GM18909 (cell line): ENCODE results near the gene RPL38.

Experiments
- ATAC-seq: cut with Tn5 transposase; IDR thresholded peaks from one replicate; pipeline ENCODE4 v1.9.1; 2021; ENCODE audit warnings: mild to moderate bottlenecking; ENCODE audit not compliant: unreplicated experiment, poor library complexity

The RPL38 gene

DNA sequence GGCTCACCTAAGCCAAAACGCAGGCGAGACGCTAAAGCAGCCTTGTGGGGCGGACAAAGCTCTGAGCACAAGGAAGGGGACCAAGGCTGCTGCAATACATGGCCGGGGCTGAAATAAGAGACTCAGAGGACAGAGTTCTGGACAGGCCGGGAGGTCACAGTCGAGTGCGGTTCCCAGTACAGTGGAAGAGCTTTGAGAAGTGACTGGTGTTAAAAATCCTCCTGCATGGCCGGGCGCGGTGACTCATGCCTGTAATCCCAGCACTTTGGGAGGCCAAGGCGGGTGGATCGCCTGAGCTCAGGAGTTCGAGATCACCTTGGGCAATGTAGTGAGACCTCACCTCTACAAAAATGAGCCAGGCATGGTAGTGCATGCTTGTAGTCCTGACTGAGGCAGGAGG lies 20.4 kb downstream of the RPL38 start:
- ATAC-seq = no peak

DNA sequence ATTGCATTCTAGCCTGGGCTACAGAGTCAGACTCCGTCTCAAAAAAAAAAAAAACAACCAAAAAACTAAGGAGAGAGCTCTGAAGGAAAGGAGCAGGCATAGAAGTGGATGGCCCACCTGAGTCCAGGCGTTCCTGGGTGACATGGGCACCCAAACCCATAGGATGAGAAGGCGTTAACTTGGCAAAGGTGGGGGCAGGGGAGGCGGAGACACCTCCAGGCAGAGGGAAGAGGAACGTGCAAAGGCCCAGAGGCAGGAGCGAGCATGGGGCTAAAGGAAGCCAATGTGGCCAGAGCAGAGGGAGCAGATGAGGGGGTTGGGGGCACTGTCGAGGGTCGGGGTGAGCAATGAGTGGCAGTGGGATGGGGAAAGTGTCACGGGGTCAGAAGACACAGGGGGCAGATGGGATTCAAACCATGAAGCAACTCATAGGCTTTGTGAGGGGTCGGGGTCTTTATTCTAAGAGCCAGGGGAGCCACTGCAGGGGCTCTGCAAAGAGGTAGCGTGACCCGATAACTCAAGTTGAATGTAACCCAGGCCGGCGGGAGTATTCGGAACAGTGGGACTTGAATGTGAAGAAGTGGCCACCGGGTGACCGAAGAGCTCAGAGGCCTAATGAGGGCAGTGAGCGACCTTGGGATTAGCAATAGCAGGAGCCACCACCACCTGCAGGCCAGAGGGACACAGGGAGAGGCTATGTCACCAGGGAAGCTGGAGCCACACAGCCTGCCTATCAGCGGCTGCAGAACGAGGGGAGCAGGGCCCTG lies 21.7 kb downstream of the RPL38 start:
- no peak for ATAC-seq

DNA sequence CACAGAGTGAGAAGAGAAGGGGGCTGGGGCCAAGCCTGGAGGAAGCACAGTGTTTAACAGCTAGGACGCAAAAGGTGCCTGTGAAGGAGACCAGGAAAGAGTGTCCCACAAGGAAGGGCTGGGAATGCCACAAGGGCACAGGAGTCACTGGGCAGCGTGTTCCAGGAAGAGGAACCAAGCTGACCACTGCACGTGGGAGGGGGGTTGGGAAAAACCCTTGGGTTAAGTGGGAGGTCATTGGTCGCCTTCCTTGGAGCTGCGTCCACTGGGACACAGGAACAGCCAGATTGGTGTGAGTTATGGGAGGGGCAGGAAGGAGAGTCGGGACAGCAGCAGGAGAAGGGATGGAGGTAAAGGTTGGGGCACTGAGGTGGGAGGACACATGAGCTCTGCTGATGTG lies 22.8 kb downstream of the RPL38 start:
- no peak for ATAC-seq

DNA sequence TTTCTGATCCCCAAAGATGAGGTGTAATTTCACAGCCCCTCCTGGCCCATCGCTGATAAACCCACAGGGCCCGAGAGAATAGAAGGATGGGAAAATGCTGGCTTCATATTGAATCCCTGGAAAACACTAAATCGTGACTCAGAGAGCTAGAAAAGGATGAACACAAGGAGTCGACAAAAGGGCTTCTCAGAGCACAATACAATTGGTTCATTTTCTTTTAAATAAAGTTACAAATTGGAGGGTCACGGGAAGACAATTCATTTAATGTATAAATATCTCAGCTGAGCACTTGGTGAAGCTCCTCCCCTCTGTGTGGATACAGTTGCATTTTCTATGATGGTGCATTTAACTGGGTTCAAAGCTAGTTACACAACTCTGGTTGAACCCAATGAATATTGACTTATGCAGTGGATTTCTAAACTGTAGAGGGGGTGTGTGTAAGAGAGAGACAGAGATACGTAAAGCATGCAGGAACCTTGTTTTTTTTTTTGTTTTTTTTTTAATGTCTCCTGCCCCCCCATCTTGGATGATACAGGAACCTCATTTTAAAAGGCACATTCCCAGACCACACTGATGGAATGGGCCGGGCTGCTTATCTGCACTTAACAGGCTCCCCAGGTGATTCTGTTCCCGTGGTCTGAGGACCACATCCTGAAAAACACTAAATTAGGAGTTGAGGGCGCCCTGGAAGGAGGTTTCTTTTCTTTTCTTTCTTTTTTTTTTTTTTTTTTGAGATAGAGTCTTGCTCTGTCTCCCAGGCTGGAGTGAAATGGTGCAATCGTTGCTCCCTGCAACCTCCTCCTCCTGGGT lies 24.0 kb downstream of the RPL38 start:
- no peak for ATAC-seq

DNA sequence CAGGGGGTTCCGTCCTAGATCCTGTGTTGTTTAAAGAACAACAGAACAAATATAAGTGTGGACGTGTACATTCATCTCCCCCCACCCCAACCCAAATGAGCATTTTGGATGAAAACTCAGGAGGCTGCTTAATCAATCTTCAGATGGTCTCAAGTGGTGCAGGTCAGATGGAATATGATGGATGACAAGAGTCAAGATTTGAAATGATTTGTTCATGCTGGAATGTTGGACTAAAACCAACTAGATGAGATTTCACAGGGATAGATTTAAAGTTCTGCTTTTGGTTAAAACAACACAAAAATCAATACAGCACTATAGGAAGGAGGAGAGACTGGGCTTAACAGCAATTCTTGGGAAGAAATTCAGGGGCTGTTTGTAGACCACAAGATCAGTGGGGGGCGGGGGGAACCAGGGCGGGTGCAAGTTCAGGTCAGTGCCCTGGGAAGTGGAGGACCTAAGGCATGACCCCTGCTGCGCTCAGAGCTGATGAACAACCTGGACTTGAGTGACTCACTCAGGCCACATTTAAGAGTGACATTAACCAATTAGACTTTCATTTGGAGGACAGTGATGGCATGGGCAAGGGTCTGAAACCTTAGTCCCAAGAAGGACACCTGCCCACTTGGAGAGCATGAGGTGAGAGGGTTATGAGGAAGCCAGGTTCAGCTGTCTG lies 25.0 kb downstream of the RPL38 start:
- ATAC-seq = no peak

DNA sequence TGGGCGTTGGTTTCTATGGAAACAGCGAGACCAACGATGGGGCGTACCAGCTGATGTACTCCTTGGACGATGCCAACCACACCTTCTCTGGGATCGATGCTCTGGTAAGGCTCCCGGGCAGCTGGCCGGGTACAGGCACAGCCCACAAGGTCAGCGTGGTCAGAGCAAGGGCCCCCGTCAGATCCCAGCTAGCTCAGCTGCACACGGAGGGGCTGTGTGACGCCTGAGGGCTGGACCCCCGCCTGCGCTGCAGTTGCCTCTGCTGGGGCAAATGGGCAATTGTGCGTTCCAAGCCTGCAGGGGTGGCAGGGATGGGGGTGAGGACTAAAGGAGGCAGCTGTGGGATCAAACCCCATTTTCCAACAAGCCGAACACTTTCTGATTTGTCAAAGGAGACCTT lies 27.4 kb downstream of the RPL38 start:
- ATAC-seq = no peak

DNA sequence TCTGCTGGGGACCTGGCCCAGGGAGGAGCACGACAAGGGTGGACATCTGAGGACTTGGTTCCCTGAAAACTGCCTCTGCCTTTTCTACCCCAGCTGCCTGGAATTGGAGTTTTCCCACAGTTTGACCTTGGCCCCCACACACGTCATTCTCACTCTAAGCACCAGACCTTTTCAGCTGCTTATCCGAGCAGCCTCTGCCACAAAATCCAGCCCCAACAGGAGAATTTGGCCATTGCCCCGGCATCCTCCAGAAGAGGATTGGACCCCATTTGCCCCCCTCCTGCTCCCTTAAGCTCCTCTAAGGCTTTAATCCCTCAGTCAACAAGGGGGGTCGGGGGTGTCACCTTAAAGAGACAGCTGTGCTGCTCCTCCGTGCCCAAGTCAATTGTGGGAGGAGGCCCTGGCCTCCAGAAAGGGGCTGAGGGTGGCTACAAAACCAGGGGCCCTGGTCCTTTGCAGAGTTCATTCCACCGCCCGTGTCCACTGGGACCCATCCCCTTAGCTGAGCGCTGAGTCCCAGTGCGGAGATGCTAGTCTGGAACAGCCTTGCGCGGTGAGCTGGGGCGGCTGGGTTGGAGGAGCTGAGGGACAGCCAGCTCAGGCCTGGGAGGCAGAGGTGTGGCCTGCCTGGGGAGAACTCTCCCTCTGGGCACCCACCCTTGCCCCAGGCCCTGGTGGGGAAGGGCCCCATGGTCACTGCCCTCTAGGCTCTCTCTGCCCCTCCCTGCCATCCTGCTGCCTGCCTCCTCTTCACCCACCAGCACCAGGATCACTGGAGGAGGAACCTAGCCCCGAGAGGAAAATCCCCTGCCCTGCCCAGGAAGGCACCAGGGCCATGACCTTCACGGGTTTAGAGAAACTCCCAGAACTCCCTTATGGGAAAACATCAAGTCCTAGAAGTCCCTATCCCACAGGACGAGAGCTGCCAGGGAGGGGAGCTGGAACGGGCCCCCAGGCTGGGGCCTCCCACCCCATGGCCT lies 28.7 kb downstream of the RPL38 start:
- no peak for ATAC-seq

DNA sequence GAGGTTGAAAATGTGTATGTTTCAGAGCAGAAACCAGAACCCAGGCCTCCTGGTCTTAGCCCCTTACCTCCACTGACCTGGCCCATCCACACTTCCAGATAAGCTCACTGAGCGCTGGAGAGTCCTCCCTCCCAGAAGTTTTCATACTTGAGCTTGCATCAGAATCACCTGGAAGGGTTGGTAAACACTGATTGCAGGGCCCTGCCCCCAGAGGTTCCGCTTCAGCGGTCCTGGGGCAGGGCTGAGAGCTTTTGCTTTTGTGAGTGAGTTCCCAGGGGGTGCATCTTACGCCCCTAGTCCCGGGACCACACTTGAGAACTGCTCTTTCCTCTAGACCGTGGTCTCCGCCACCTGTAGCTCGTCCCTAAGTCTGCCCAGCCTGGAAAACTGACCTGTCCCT lies 30.5 kb downstream of the RPL38 start:
- no peak for ATAC-seq

DNA sequence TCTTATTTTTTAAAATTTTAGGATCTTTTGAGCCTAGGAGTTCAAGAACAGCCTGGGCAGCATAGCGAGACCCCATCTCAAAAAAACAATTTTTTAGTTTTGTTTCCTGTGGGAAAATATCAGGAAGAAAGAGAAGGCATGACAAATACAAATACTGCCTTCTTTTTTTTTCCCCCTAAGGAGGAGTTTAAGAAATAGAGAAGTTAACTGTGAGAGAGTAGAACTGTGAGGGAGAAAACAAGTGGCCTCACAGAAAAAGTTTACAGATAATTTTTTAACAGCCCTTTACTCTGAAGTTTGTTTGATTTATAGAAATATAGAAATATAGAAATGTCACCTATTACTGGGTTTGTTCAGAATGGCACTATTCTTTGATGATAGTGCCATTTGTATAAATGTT lies 31.0 kb downstream of the RPL38 start:
- no peak for ATAC-seq

DNA sequence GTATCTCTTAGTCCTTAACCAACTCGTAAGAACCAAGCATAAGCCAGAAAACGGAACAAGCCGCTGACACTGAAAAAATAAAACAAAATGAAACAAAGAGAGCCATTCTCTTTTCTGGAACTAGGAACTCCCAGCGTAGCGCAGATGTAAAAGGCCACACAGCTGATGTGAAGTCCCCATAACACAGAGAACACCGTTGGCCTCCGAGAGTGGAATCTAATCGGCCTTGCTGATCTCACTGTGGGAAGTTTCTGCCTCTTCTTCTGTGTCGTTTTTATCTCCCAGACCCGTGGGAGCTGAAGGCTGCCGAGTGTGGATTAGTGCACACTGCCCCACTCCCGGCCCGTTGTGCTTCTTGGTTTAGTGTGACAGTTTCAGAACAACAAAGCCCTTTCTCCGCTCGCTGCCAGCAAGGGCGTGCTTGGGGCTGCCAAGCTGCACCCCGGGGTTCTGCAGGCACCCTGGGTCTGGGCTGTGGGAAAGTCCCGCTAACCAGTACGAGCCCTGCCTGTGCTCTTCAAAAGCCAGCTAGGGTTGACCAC lies 31.6 kb downstream of the RPL38 start:
- no peak for ATAC-seq

DNA sequence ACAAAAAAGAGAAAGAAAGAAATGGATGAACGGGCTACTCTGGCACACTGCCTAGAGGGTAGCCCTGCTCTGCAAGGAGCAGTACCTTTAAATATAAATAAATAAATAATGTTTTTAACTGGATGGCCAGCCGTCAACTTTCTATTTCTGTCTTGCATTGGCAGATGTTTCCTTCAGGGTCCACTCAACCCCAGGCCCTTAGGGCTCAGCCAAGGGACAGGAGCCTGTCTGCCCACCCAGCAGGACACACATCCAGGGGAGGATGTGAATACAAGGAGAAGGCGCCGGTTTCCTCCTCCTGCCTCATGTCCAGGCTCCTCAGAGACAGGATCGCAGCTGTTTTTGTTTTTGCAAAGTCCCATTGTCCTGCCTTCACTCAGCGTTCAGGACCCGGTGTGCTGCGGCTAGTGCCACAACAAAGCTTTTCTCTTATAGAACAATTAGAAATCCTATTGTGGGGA lies 32.5 kb downstream of the RPL38 start:
- no peak for ATAC-seq

DNA sequence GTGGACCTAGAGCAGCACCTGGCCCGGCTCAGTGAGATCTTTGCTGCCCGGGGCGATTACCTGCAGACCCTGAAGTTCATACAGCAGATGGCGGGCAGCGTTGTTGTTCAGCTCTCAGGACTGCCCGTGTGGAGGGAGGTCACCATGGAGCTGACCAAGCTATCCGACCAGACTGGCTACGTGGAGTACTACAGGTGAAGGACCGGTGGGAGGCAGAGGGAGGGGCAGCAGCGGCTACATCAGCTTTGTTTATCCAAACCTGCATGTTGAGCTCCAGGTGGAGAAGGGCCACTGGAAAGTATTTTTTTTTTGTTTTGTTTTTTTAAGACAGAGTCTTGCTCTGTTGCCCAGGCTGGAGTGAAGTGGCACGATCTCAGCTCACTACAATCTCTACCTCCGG lies 33.8 kb downstream of the RPL38 start:
- ATAC-seq = no peak

DNA sequence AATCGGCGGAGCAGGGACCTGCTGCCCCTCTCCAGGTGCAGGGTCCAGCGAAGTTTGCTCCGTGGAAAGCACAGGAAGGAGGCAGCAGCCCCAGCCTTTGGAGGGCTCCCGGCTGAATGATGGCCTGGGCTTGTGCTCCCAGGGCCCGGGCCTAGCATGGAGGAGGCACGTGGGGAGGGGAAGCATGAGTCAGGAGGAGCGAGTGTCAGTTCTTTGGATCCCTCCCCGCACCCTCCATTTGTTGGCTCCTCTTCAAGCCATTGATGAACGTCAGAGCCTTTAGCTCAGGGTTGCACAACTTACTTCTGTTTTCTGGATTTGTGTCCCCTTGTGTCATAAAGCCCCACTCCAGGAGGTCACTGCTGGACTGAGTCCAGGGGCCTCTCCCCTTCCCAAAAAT lies 35.7 kb downstream of the RPL38 start:
- no peak for ATAC-seq

DNA sequence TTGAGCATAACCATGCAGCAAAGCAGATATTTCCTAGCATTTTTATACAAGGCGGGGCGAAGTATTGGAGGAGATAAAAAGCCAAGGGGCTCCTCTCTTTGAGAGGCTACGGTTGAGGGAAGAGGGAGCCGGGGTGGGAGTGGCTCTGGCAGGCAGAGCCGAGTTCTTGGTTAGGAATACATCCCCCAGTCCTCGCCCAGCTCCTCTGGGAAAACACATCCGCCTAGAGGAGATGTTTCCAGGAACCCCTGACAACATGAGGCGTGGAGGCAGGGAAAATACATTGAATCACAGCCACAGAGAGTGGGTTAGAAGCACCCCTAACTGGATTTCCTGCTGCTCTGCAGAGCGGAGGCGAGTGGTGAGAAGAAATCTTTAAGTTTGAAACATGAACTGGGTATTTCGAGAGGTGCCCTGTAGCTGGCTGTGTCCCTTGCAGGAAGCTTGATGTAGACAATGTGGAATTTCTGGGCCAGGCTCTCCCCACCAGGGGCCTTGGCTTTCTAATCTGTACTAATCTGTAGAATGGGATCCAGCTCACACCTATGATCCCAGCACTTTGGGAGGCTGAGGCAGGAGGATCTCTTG lies 37.2 kb downstream of the RPL38 start:
- no peak for ATAC-seq

DNA sequence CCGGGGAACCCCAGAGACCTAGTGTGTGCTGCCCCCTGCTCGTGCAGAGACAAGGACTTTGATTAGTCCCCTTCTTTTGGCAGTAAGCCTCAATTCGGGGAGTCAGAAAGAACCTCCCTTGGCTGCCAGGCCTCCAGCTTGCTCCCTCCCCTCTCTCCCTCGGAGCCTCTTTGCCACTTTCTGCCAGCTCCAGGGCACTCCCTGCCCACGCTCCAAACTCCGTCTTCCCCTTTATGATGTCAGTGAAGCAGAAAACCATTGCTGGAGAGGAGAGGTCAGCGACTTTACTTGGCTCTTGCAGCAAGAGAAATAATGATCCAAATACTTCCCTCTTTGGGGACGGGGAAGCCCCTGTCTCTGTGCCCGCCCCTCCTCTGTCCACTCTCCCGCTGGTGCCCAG lies 38.0 kb downstream of the RPL38 start:
- ATAC-seq = no peak

DNA sequence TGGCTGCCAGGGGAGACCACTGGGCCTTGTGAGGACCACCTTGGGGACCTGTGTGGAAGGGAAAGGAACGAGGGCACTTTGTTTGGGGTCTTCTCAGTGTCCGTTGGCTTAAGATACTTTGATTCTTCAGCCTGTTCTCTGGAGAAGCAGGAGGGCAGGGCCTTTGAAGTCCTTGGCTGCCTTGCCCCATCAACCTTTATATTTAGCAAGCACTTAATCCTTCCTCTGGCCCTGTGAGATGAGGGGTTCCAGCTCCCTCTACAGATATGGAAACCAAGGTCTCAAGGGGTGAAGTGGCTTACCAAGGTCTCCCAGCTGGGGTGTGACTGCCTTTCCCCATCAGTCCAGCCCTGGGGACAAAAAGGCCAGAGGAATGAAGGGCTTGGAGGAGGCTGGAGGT lies 38.4 kb downstream of the RPL38 start:
- no peak for ATAC-seq

DNA sequence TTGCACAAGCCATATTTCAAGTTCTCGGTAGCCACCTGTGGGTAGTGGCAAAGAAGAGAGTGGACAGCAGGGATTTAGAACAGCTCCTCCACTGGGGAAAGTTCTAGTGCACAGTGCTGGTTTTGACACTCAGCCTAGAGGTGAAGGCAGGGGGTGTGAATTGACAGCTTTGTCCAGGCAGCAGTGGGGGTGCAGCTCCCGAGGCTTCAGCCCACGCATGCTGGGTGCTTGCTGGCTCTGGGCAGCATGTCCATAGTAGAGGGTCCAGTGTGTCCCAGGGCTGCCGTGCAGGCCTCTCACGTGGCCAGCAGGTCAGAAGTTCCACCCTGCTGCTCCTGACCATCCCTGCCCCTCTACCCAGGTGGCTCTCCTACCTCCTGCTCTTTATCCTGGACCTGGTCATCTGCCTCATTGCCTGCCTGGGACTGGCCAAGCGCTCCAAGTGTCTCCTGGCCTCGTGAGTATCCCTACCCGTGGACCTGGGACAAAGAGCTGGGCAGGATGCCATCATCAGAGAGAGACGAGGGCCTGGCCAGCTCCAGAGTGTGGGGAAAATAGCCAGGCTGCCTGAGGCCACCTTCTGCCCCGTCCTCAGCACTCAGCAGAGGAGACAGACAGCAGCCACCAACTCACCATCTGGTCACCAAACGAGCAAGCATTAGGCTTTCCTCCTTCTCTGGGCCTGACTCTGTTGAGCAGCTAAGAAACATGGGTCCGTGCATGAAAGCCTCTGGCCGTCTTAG lies 39.7 kb downstream of the RPL38 start:
- no peak for ATAC-seq

DNA sequence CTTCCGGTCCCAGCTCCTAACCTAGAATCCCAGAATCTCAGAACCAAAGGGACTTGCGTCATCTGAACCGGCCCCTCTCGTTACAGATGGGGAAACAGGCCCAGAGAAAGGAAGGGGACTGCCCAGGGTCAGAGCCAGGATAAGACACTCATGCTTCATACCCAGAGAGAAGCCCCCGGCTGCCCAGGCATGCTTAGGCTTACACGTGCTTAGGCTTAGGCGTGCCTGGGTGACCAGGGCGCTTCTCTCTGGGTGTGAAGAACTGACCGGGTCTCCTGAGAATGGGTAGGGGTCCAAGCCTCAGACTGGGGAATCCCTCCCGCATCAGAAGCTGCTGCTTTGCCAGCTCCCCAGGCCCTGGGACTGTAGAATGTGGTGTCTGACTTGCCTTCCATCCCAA lies 40.6 kb downstream of the RPL38 start:
- no peak for ATAC-seq

DNA sequence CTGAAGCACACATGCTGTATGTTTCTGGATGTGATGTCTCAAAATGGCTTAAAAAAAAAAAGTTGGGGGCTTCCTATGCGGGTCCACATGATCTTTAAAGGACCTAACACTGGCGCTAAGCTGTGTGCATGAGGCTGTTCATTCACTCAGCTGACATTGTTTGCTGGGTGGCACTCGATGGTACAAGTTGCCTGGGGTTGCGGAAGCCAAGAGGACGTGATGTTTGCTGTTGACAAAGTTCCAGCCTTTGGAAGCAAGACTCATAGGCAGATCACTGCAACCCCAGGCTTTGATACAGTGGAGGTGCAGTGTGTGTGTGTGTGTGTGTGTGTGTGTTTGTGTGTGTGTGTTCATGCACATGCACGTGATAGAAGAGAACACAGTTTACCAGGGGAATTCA lies 41.1 kb downstream of the RPL38 start:
- ATAC-seq = no peak
